ENCODE results near the gene DXO. TPM values are rescaled to one million over a fixed set of nuclear protein-coding genes. Genes with fewer than 3 reads are reported as not detected.

The DXO gene
- total RNA-seq, 1 donor from 2014 or later = 4.7 TPM

- Histone ChIP-seq H3K27me3 (ENCODE audit: control insufficient read depth in 3 of 3, insufficient read depth in 3 of 3, low read length in 3 of 3) (no peaks in the 10 kb centered on the region), H3K9me3 (ENCODE audit: control insufficient read depth in 3 of 3, low read length in 3 of 3) (no peaks in the 10 kb centered on the region), H3K36me3 (ENCODE audit: control insufficient read depth in 3 of 3, insufficient read depth in 3 of 3, low read length in 3 of 3) (peaks cover 65 to 66% (median 66%) of the 10 kb centered on the region in 3 donors), H3K4me3 (ENCODE audit: low read length in 3 of 3) (peak within 1 kb of the TSS; percentile 86 to 100 (median 98)), H3K9ac (ENCODE audit: low read depth in 1 of 3, low read length in 3 of 3) (peak within 1 kb of the TSS; percentile 94 to 99 (median 96)), H3K27ac (ENCODE audit: low read depth, low read length) (peak within 1 kb of the TSS; percentile 86), H3K4me1 (ENCODE audit: control insufficient read depth in 3 of 3, insufficient read depth in 3 of 3, low read length in 3 of 3) (peaks cover 19 to 25% (median 21%) of the 10 kb centered on the region in 3 donors)
Measured at GRCh38 chr6:31958741-31959739, 12.9 kb downstream of the DXO start, which contains the start of the genes NELFE and SKIC2. TSS of gene NELFE (minus strand) at chr6:31958971. CDS start at chr6:31958446, 525 bp downstream. TSS of gene SKIC2 (plus strand) at chr6:31959175. CDS start at chr6:31959193, 18 bp downstream.

- H3K27me3 ChIP-seq (ENCODE audit: control insufficient read depth in 3 of 3, insufficient read depth in 3 of 3, low read length in 3 of 3) = no peaks in the 10 kb centered on the region
- H3K36me3 ChIP-seq (ENCODE audit: control insufficient read depth in 3 of 3, insufficient read depth in 3 of 3, low read length in 3 of 3) = peaks cover 64 to 66% (median 65%) of the 10 kb centered on the region in 3 donors
- peak overlapping the region; percentile 86 to 100 (median 98) for H3K4me3 ChIP-seq (ENCODE audit: low read length in 3 of 3)
- H3K9me3 ChIP-seq (ENCODE audit: control insufficient read depth in 3 of 3, low read length in 3 of 3) = no peaks in the 10 kb centered on the region
- H3K9ac ChIP-seq (ENCODE audit: low read depth in 1 of 3, low read length in 3 of 3) = peak overlapping the region; percentile 94 to 99 (median 96)
- peaks cover 19 to 25% (median 21%) of the 10 kb centered on the region in 3 donors for H3K4me1 ChIP-seq (ENCODE audit: control insufficient read depth in 3 of 3, insufficient read depth in 3 of 3, low read length in 3 of 3)
- peak overlapping the region; percentile 86 for H3K27ac ChIP-seq (ENCODE audit: low read depth, low read length)
Measured at GRCh38 chr6:31958412-31958740, 13.6 kb downstream of the DXO start.

- Histone ChIP-seq H3K27me3 (ENCODE audit: control insufficient read depth in 3 of 3, insufficient read depth in 3 of 3, low read length in 3 of 3) (no peaks in the 10 kb centered on the region), H3K4me3 (ENCODE audit: low read length in 3 of 3) (no peak overlapping the region), H3K9me3 (ENCODE audit: control insufficient read depth in 3 of 3, low read length in 3 of 3) (no peaks in the 10 kb centered on the region), H3K9ac (ENCODE audit: low read depth in 1 of 3, low read length in 3 of 3) (no peak overlapping the region), H3K27ac (ENCODE audit: low read depth, low read length) (no peak overlapping the region), H3K4me1 (ENCODE audit: control insufficient read depth in 3 of 3, insufficient read depth in 3 of 3, low read length in 3 of 3) (peaks cover 19 to 25% (median 21%) of the 10 kb centered on the region in 3 donors), H3K36me3 (ENCODE audit: control insufficient read depth in 3 of 3, insufficient read depth in 3 of 3, low read length in 3 of 3) (peaks cover 62 to 64% (median 63%) of the 10 kb centered on the region in 3 donors)
Measured at GRCh38 chr6:31956796-31957195, 15.1 kb downstream of the DXO start.

- no peaks in the 10 kb centered on the region for H3K27me3 ChIP-seq (ENCODE audit: control insufficient read depth in 3 of 3, insufficient read depth in 3 of 3, low read length in 3 of 3)
- no peak overlapping the region for H3K4me3 ChIP-seq (ENCODE audit: low read length in 3 of 3)
- H3K4me1 ChIP-seq (ENCODE audit: control insufficient read depth in 3 of 3, insufficient read depth in 3 of 3, low read length in 3 of 3) = peaks cover 14 to 17% (median 15%) of the 10 kb centered on the region in 3 donors
- no peaks in the 10 kb centered on the region for H3K9me3 ChIP-seq (ENCODE audit: control insufficient read depth in 3 of 3, low read length in 3 of 3)
- peaks cover 49 to 59% (median 52%) of the 10 kb centered on the region in 3 donors for H3K36me3 ChIP-seq (ENCODE audit: control insufficient read depth in 3 of 3, insufficient read depth in 3 of 3, low read length in 3 of 3)
- no peak overlapping the region for H3K27ac ChIP-seq (ENCODE audit: low read depth, low read length)
- H3K9ac ChIP-seq (ENCODE audit: low read depth in 1 of 3, low read length in 3 of 3) = no peak overlapping the region
Measured at GRCh38 chr6:31954511-31954910, 17.4 kb downstream of the DXO start.

- peaks cover 47 to 59% (median 52%) of the 10 kb centered on the region in 3 donors for H3K36me3 ChIP-seq (ENCODE audit: control insufficient read depth in 3 of 3, insufficient read depth in 3 of 3, low read length in 3 of 3)
- H3K4me3 ChIP-seq (ENCODE audit: low read length in 3 of 3) = no peak overlapping the region
- no peak overlapping the region for H3K9ac ChIP-seq (ENCODE audit: low read depth in 1 of 3, low read length in 3 of 3)
- peaks cover 2 to 5% (median 3%) of the 10 kb centered on the region in 3 donors for H3K4me1 ChIP-seq (ENCODE audit: control insufficient read depth in 3 of 3, insufficient read depth in 3 of 3, low read length in 3 of 3)
- no peak overlapping the region for H3K27ac ChIP-seq (ENCODE audit: low read depth, low read length)
- no peaks in the 10 kb centered on the region for H3K9me3 ChIP-seq (ENCODE audit: control insufficient read depth in 3 of 3, low read length in 3 of 3)
- no peaks in the 10 kb centered on the region for H3K27me3 ChIP-seq (ENCODE audit: control insufficient read depth in 3 of 3, insufficient read depth in 3 of 3, low read length in 3 of 3)
Measured at GRCh38 chr6:31952890-31953289, 19.0 kb downstream of the DXO start.

- Histone ChIP-seq H3K27me3 (ENCODE audit: control insufficient read depth in 3 of 3, insufficient read depth in 3 of 3, low read length in 3 of 3) (no peaks in the 10 kb centered on the region), H3K36me3 (ENCODE audit: control insufficient read depth in 3 of 3, insufficient read depth in 3 of 3, low read length in 3 of 3) (peaks cover 47 to 59% (median 52%) of the 10 kb centered on the region in 3 donors), H3K9ac (ENCODE audit: low read depth in 1 of 3, low read length in 3 of 3) (no peak overlapping the region), H3K4me1 (ENCODE audit: control insufficient read depth in 3 of 3, insufficient read depth in 3 of 3, low read length in 3 of 3) (peaks cover 0 to under 1% (median 0%) of the 10 kb centered on the region in 3 donors), H3K27ac (ENCODE audit: low read depth, low read length) (no peak overlapping the region), H3K4me3 (ENCODE audit: low read length in 3 of 3) (no peak overlapping the region), H3K9me3 (ENCODE audit: control insufficient read depth in 3 of 3, low read length in 3 of 3) (no peaks in the 10 kb centered on the region)
Measured at GRCh38 chr6:31952140-31952805, 19.7 kb downstream of the DXO start.

- Histone ChIP-seq H3K9me3 (ENCODE audit: control insufficient read depth in 3 of 3, low read length in 3 of 3) (no peaks in the 10 kb centered on the region), H3K27ac (ENCODE audit: low read depth, low read length) (no peak overlapping the region), H3K9ac (ENCODE audit: low read depth in 1 of 3, low read length in 3 of 3) (no peak overlapping the region), H3K4me1 (ENCODE audit: control insufficient read depth in 3 of 3, insufficient read depth in 3 of 3, low read length in 3 of 3) (peaks cover 13 to 16% (median 15%) of the 10 kb centered on the region in 3 donors), H3K4me3 (ENCODE audit: low read length in 3 of 3) (no peak overlapping the region), H3K36me3 (ENCODE audit: control insufficient read depth in 3 of 3, insufficient read depth in 3 of 3, low read length in 3 of 3) (peaks cover 35 to 42% (median 37%) of the 10 kb centered on the region in 3 donors), H3K27me3 (ENCODE audit: control insufficient read depth in 3 of 3, insufficient read depth in 3 of 3, low read length in 3 of 3) (peaks cover 3 to 16% (median 3%) of the 10 kb centered on the region in 3 donors)
Measured at GRCh38 chr6:31949926-31950548, 21.9 kb downstream of the DXO start.

- Histone ChIP-seq H3K27me3 (ENCODE audit: control insufficient read depth in 3 of 3, insufficient read depth in 3 of 3, low read length in 3 of 3) (peaks cover 4 to 22% (median 5%) of the 10 kb centered on the region in 3 donors), H3K4me3 (ENCODE audit: low read length in 3 of 3) (no peak overlapping the region), H3K9ac (ENCODE audit: low read depth in 1 of 3, low read length in 3 of 3) (no peak overlapping the region), H3K36me3 (ENCODE audit: control insufficient read depth in 3 of 3, insufficient read depth in 3 of 3, low read length in 3 of 3) (peaks cover 23 to 31% (median 26%) of the 10 kb centered on the region in 3 donors), H3K9me3 (ENCODE audit: control insufficient read depth in 3 of 3, low read length in 3 of 3) (no peaks in the 10 kb centered on the region), H3K4me1 (ENCODE audit: control insufficient read depth in 3 of 3, insufficient read depth in 3 of 3, low read length in 3 of 3) (peaks cover 15 to 21% (median 15%) of the 10 kb centered on the region in 3 donors), H3K27ac (ENCODE audit: low read depth, low read length) (no peak overlapping the region)
Measured at GRCh38 chr6:31948753-31949413, 23.1 kb downstream of the DXO start.

GRCh38 chr6:31948306-31948705, 23.6 kb downstream of the DXO start:
- Histone ChIP-seq H3K9me3 (ENCODE audit: control insufficient read depth in 3 of 3, low read length in 3 of 3) (no peaks in the 10 kb centered on the region), H3K9ac (ENCODE audit: low read depth in 1 of 3, low read length in 3 of 3) (no peak overlapping the region), H3K27me3 (ENCODE audit: control insufficient read depth in 3 of 3, insufficient read depth in 3 of 3, low read length in 3 of 3) (peaks cover 8 to 24% (median 10%) of the 10 kb centered on the region in 3 donors), H3K36me3 (ENCODE audit: control insufficient read depth in 3 of 3, insufficient read depth in 3 of 3, low read length in 3 of 3) (peaks cover 20 to 26% (median 20%) of the 10 kb centered on the region in 3 donors), H3K4me3 (ENCODE audit: low read length in 3 of 3) (no peak overlapping the region), H3K27ac (ENCODE audit: low read depth, low read length) (no peak overlapping the region), H3K4me1 (ENCODE audit: control insufficient read depth in 3 of 3, insufficient read depth in 3 of 3, low read length in 3 of 3) (peaks cover 15 to 21% (median 15%) of the 10 kb centered on the region in 3 donors)

Measured in skeletal muscle tissue (tissue), 4 donors.